ENCODE results near the gene CDK5RAP3. TPM values are rescaled to one million over a fixed set of nuclear protein-coding genes. Genes with fewer than 3 reads are reported as not detected.

Gene CDK5RAP3
- total RNA-seq, 1 experiment from 2014 or later, result 149 TPM

GRCh38 chr17:47993031-47993564, 22.2 kb downstream of the CDK5RAP3 start:
- no peak overlapping the region for H3K23ac ChIP-seq (ENCODE audit: insufficient read length, low read depth, low read length)
- H3K14ac ChIP-seq (ENCODE audit: insufficient read depth, low read length), result no peak overlapping the region
- H3K9ac ChIP-seq (ENCODE audit: extremely low read depth, insufficient read length, low read length), result no peak overlapping the region
- H3K23me2 ChIP-seq (ENCODE audit: insufficient read length, low read depth, low read length, poor library complexity, severe bottlenecking), result no peaks in the 10 kb centered on the region
- no peaks in the 10 kb centered on the region for H3K79me2 ChIP-seq (ENCODE audit: insufficient read depth, low read length)
- peaks cover 4% of the 10 kb centered on the region; the same call in 1 of the 2 replicates for H3K4me1 ChIP-seq (ENCODE audit: insufficient read depth, low read length)
- WGBS (ENCODE audit: extremely low coverage, insufficient read length, low lambda C conversion rate), result no CpG with 5 or more reads among the region's 9 CpGs
- no peak overlapping the region for H2BK15ac ChIP-seq (ENCODE audit: low read depth, low read length)
- no peak for TF ChIP-seq CTCF (conservative IDR thresholded peaks at IDR 0.05)
- 0 out of 7 replicates have a peak overlapping the region, but pooled peaks of 1 of the 3 experiments have one; percentile 4 for H3K27ac Mint-ChIP-seq
- H3K79me1 ChIP-seq (ENCODE audit: insufficient read depth, low read depth, low read length, poor library complexity, severe bottlenecking), result no peaks in the 10 kb centered on the region
- no peak overlapping the region for H4K91ac ChIP-seq (ENCODE audit: insufficient read length, low read depth, low read length)
- H3K9me3 ChIP-seq (ENCODE audit: control insufficient read depth, low read depth, low read length), result no peaks in the 10 kb centered on the region
- no peak overlapping the region for H3K4ac ChIP-seq (ENCODE audit: low read depth, low read length)
- H2AK5ac ChIP-seq (ENCODE audit: insufficient read length, low read length), result no peak overlapping the region
- H3K4me1 Mint-ChIP-seq, result peaks cover 65 to 74% of the 10 kb centered on the region in 2 experiments
- H2BK12ac ChIP-seq (ENCODE audit: insufficient read length, low read depth, low read length), result no peak overlapping the region
- no peak overlapping the region for H3K4me3 Mint-ChIP-seq
- no peak overlapping the region for H2BK120ac ChIP-seq (ENCODE audit: low read depth, low read length, poor library complexity, severe bottlenecking)
- no peaks in the 10 kb centered on the region; a peak in 1 of 5 replicates for H3K9me3 Mint-ChIP-seq
- no peak for DNase-seq
- H2BK20ac ChIP-seq (ENCODE audit: low read depth, low read length, poor library complexity, severe bottlenecking), result no peak overlapping the region
- H3K36me3 Mint-ChIP-seq (ENCODE audit: insufficient read depth in 1 of 3, low read depth in 3 of 3), result no peaks in the 10 kb centered on the region
- H4K8ac ChIP-seq (replicated peaks; ENCODE audit: insufficient read length, low read depth, low read length), result no peak overlapping the region
- H3T11ph ChIP-seq (ENCODE audit: low read length), result no peak overlapping the region
- H4K20me1 ChIP-seq (ENCODE audit: control insufficient read depth, insufficient read depth, insufficient read length), result no peaks in the 10 kb centered on the region
- no peak overlapping the region for H3K4me2 ChIP-seq (ENCODE audit: insufficient read depth, insufficient read length, low read length)
- H3K27me3 ChIP-seq (ENCODE audit: insufficient read depth, low read length), result no peaks in the 10 kb centered on the region
- H4K5ac ChIP-seq (ENCODE audit: insufficient read length, low read depth, low read length), result no peak overlapping the region
- H3K27me3 Mint-ChIP-seq (ENCODE audit: low read depth), result peaks cover 3% of the 10 kb centered on the region
- H3K56ac ChIP-seq (ENCODE audit: insufficient read length, low read depth, low read length), result no peak overlapping the region
- H3K18ac ChIP-seq (ENCODE audit: insufficient read length, low read depth, low read length), result no peak overlapping the region
- H3K27ac ChIP-seq (ENCODE audit: insufficient read length, low read depth, low read length), result no peak overlapping the region
- H2BK5ac ChIP-seq (ENCODE audit: insufficient read length, low read length), result no peak overlapping the region
- no peak overlapping the region for H2AFZ ChIP-seq (ENCODE audit: low read length)
